K562 (cell line): Measurements from ENCODE around the gene RASD2. TPM values are rescaled to one million over a fixed set of nuclear protein-coding genes. Genes with fewer than 3 reads are reported as not detected.

Experiments
- NUFIP1 ChIP-seq: fragments of 450-650 bp; IDR thresholded peaks from 2 replicates; pipeline ENCODE4 v1.6.1; 2018; ENCODE audit not compliant: partially characterized antibody
- SREBF1 ChIP-seq: fragments of 150-350 bp; IDR thresholded peaks from 2 replicates; pipeline ENCODE4 v1.6.1; 2014; ENCODE audit warnings: antibody characterized with exemption, low read depth, low read length, borderline replicate concordance
- ZBTB40 ChIP-seq, 2 experiments: fragments of 450-650 bp in 1 of 2; sonication (generic) in 1 of 2; formaldehyde crosslinking in 1 of 2; IDR thresholded peaks; 2 replicates each; pipeline versions ENCODE4 v1.7.1 to v1.9.0; 2016 to 2022; ENCODE audit warnings: inconsistent platforms in 1 of 2, mild to moderate bottlenecking in 1 of 2, missing genetic modification reagents in 1 of 2
- polyA plus RNA-seq, 8 experiments: library from polyadenylated mRNA; depleted of rRNA in 4 of 8; stranded (reverse) in 5 of 8; unstranded in 3 of 8; fragments of >200 nt; fragmentation: Nextera tagmentation in 2 of 8; fragmentation: Illumina TruSeq in 1 of 8; extraction: Ambion mirVana in 2 of 8; extraction: Trizol in 1 of 8; gene quantifications; 2 replicates each; pipeline versions ENCODE4 v1.2.1 to v1.2.3, GENCODE V29; 2011 to 2014; ENCODE audit warnings: inconsistent platforms in 1 of 8, missing spikeins in 1 of 8
- total RNA-seq, 7 experiments: library from RNA; depleted of rRNA in 6 of 7; stranded (reverse); fragments of >200 nt in 6 of 7; fragmentation: Illumina TruSeq in 2 of 7; extraction: Trizol in 2 of 7; gene quantifications; 2 replicates each; pipeline versions ENCODE4 v1.2.1 to v1.2.3, GENCODE V29; 2011 to 2021; ENCODE audit warnings: low replicate concordance in 1 of 7
- TF ChIP-seq, protein P1 (sequence below): sonication (generic); formaldehyde crosslinking; IDR thresholded peaks from 2 replicates; pipeline ENCODE4 v1.8.0; 2023; ENCODE audit warnings: mild to moderate bottlenecking, missing genetic modification reagents

RASD2 gene
- total and polyA plus RNA-seq, 9 of the 15 experiments (the other 6 are each of a cell fraction or from before 2014, with no cell fraction given): 0.05 TPM; not detected in 8

DNA sequence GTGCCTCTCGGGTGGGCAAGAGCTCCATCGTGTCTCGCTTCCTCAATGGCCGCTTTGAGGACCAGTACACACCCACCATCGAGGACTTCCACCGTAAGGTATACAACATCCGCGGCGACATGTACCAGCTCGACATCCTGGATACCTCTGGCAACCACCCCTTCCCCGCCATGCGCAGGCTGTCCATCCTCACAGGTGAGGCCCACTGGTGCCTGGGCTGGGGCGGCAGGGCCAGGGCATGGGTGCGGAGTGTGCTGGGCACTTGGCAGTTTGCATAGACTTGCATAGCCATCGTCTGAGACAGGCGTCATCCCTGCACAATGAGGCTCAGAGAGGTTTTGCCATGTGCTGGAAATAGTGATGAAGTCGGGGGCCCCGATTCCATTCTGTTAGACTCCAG, 6.3 kb downstream of the RASD2 start (continued):
- TF ChIP-seq ZBTB40 (IDR thresholded peaks at IDR 0.05): no peak
- no peak for TF ChIP-seq ZBTB40 (CRISPR knock-in tag; IDR thresholded peaks at IDR 0.05)
- TF ChIP-seq NUFIP1: no peak
- TF ChIP-seq SREBF1: no peak
- TF ChIP-seq, protein P1, sequence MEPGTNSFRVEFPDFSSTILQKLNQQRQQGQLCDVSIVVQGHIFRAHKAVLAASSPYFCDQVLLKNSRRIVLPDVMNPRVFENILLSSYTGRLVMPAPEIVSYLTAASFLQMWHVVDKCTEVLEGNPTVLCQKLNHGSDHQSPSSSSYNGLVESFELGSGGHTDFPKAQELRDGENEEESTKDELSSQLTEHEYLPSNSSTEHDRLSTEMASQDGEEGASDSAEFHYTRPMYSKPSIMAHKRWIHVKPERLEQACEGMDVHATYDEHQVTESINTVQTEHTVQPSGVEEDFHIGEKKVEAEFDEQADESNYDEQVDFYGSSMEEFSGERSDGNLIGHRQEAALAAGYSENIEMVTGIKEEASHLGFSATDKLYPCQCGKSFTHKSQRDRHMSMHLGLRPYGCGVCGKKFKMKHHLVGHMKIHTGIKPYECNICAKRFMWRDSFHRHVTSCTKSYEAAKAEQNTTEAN (CRISPR knock-in tag): no peak
